HepG2 (cell line): ENCODE results near the gene SMURF1. TPM values are rescaled to one million over a fixed set of nuclear protein-coding genes. Genes with fewer than 3 reads are reported as not detected.

Experiments used
- ATAC-seq: fragments of 200-7000 bp; cut with Tn5 transposase; 3 replicates; pipeline ENCODE4 v1.9.1; 2020; ENCODE audit warnings: mild to moderate bottlenecking, moderate library complexity
- BruUV-seq: library from RNA; stranded (reverse); fragments of 400-500 nt; replicated peaks from 2 replicates; lab custom pipeline; 2021; lab: Mats Ljungman, UMichigan
- CTCF ChIA-PET: fragments of 300-600 bp; formaldehyde crosslinking; extraction: SDS; loops from one replicate; lab custom pipeline; 2021; ENCODE audit warnings: low total read pairs, inconsistent platforms, low intra/inter-chr PET ratio; lab: Yijun Ruan, JAX
- POLR2A ChIA-PET: fragments of 350-600 bp; sonication (Branson Sonifier 250); formaldehyde crosslinking; loops from one replicate; lab custom pipeline; 2020; ENCODE audit warnings: antibody characterized with exemption, inconsistent platforms; lab: Yijun Ruan, JAX
- DNase-seq: peaks from one replicate; pipeline ENCODE4 v3.0.0-alpha.2; 2015; ENCODE audit warnings: low spot score
- FAIRE-seq: peaks from 3 replicates; lab custom pipeline; 2011; peaks lifted over from hg19 to GRCh38; lab: Jason Lieb, UNC
- H2AFZ ChIP-seq: one replicate; pipeline ENCODE4 v1.6.1; 2011; ENCODE audit warnings: low read length, inconsistent platforms
- H3K27ac ChIP-seq: fragments of 300-600 bp; 3 replicates; pipeline ENCODE4 v1.8.0; 2011; ENCODE audit warnings: mixed run types, mild to moderate bottlenecking, mixed read lengths, low read length, inconsistent platforms; ENCODE audit not compliant: insufficient read depth; ENCODE audit errors: extremely low read length
- H3K27me3 ChIP-seq, 2 experiments: fragments of 200-600 bp in 1 of 2; 2 replicates in 1 of 2; 3 replicates in 1 of 2; pipeline versions ENCODE4 v1.6.0 to v1.8.0; 2011; ENCODE audit warnings: low read length in 2 of 2, mild to moderate bottlenecking in 2 of 2, moderate library complexity in 2 of 2, inconsistent platforms in 1 of 2; ENCODE audit not compliant: insufficient read depth in 2 of 2, control insufficient read depth in 1 of 2
- H3K36me3 ChIP-seq, 2 experiments: fragments of 200-600 bp in 1 of 2; replicated peaks in 1 of 2; 2 replicates in 1 of 2; 3 replicates in 1 of 2; pipeline versions ENCODE4 v1.5.1 to v1.8.0; 2011; ENCODE audit warnings: low read length in 2 of 2, inconsistent platforms in 1 of 2; ENCODE audit not compliant: insufficient read depth in 2 of 2, control insufficient read depth in 1 of 2
- H3K4me1 ChIP-seq: 2 replicates; pipeline ENCODE4 v1.5.1; 2012; ENCODE audit warnings: low read length, inconsistent platforms; ENCODE audit not compliant: insufficient read depth
- H3K4me2 ChIP-seq: 2 replicates; pipeline ENCODE4 v1.6.0; 2011; ENCODE audit warnings: low read depth, low read length, inconsistent platforms
- H3K4me3 ChIP-seq, 3 experiments: fragments of 200-600 bp in 1 of 3; sonication (generic), shearing (Covaris generic) in 1 of 3; replicated peaks in 1 of 3; 2 replicates each; pipeline ENCODE4 v1.5.1; 2011 to 2016; ENCODE audit warnings: low read length in 3 of 3, inconsistent platforms in 2 of 3, low read depth in 2 of 3, mild to moderate bottlenecking in 2 of 3, control low read depth in 1 of 3, mixed read lengths in 1 of 3; ENCODE audit not compliant: insufficient read depth in 1 of 3
- H3K79me2 ChIP-seq: one replicate; pipeline ENCODE4 v1.6.1; 2011; ENCODE audit warnings: low read length, inconsistent platforms; ENCODE audit not compliant: insufficient read depth
- H3K9ac ChIP-seq: 2 replicates; pipeline ENCODE4 v1.6.0; 2011; ENCODE audit warnings: mild to moderate bottlenecking, low read depth, low read length, inconsistent platforms; ENCODE audit not compliant: insufficient read depth
- H3K9me3 ChIP-seq: 2 replicates; pipeline ENCODE4 v1.5.1; 2012; ENCODE audit warnings: mild to moderate bottlenecking, low read length
- H4K20me1 ChIP-seq: 2 replicates; pipeline ENCODE4 v1.6.0; 2011; ENCODE audit warnings: inconsistent platforms, mild to moderate bottlenecking, low read length, moderate library complexity; ENCODE audit not compliant: insufficient read depth
- CERS6 ChIP-seq: sonication (generic); formaldehyde crosslinking; IDR thresholded peaks from 2 replicates; pipeline ENCODE4 v1.5.0; 2020; ENCODE audit warnings: missing genetic modification reagents
- DRAP1 ChIP-seq: IDR thresholded peaks from 2 replicates; pipeline ENCODE4 v1.6.1; 2016; ENCODE audit warnings: missing genetic modification reagents, missing compliant biosample characterization
- DZIP1 ChIP-seq: sonication (generic); formaldehyde crosslinking; IDR thresholded peaks from 2 replicates; pipeline ENCODE4 v1.5.0; 2020; ENCODE audit warnings: mild to moderate bottlenecking, missing genetic modification reagents
- KAT8 ChIP-seq: IDR thresholded peaks from 2 replicates; pipeline ENCODE4 v1.6.1; 2016; ENCODE audit warnings: missing genetic modification reagents, missing compliant biosample characterization
- POLR2AphosphoS5 ChIP-seq: IDR thresholded peaks from 2 replicates; pipeline ENCODE4 v1.6.1; 2012; ENCODE audit warnings: low read depth, low read length
- RELA ChIP-seq: sonication (generic); formaldehyde crosslinking; IDR thresholded peaks from 2 replicates; pipeline ENCODE4 v1.4.0; 2020; ENCODE audit warnings: missing genetic modification reagents
- SAFB2 ChIP-seq: sonication (generic); formaldehyde crosslinking; IDR thresholded peaks from 2 replicates; pipeline ENCODE4 v1.5.1; 2020; ENCODE audit warnings: missing genetic modification reagents, low read depth, mild to moderate bottlenecking, borderline replicate concordance
- ZBTB2 ChIP-seq: sonication (generic); formaldehyde crosslinking; IDR thresholded peaks from 2 replicates; pipeline ENCODE4 v1.8.0; 2022; ENCODE audit warnings: low read depth, missing genetic modification reagents
- ZNF468 ChIP-seq: sonication (generic); formaldehyde crosslinking; IDR thresholded peaks from 2 replicates; pipeline ENCODE4 v1.8.0; 2022; ENCODE audit warnings: mild to moderate bottlenecking, moderate library complexity, missing genetic modification reagents
- ZNF883 ChIP-seq: sonication (generic); formaldehyde crosslinking; IDR thresholded peaks from 2 replicates; pipeline ENCODE4 v1.5.1; 2020; ENCODE audit warnings: mild to moderate bottlenecking, missing genetic modification reagents; ENCODE audit errors: not compliant biosample characterization
- ZSCAN25 ChIP-seq: sonication (generic); formaldehyde crosslinking; IDR thresholded peaks from 2 replicates; pipeline ENCODE4 v1.8.0; 2022; ENCODE audit warnings: mild to moderate bottlenecking, missing genetic modification reagents
- WGBS: methylation state at CpG from one replicate; pipeline ENCODE4 v1.1.6; 2017; ENCODE audit warnings: low lambda C conversion rate; 5-methylcytosine and 5-hydroxymethylcytosine counted together
- in situ Hi-C: cut with HindIII; loops from 2 replicates; pipeline ENCODE4 v1.10.0; 2017; ENCODE audit warnings: low pct_unique_long_range_greater_than_20kb; ENCODE audit not compliant: extremely low pct_ligation_motif_present
- intact Hi-C: fragments of 100-400 bp; cut with micrococcal nuclease; formaldehyde crosslinking; loops from one replicate; pipeline ENCODE4 v1.10.0; 2022; ENCODE audit not compliant: unreplicated experiment
- polyA plus RNA-seq, 8 experiments: library from polyadenylated mRNA; depleted of rRNA in 3 of 8; stranded (reverse) in 7 of 8; unstranded in 1 of 8; fragments of >200 nt; fragmentation: Illumina TruSeq in 4 of 8; extraction: Trizol in 4 of 8; gene quantifications; 2 replicates each; pipeline versions ENCODE4 v1.2.1 to v1.2.3, GENCODE V29; 2011 to 2016; ENCODE audit warnings: low read depth in 4 of 8, missing spikeins in 1 of 8, mixed read lengths in 1 of 8; ENCODE audit not compliant: insufficient read depth in 1 of 8
- total RNA-seq, 5 experiments: library from RNA; depleted of rRNA; stranded (reverse); fragments of >200 nt; fragmentation: Illumina TruSeq; extraction: Trizol; gene quantifications; 2 replicates each; pipeline ENCODE4 v1.2.3, GENCODE V29; 2016; ENCODE audit warnings: low read depth in 1 of 5

The SMURF1 gene
- total and polyA plus RNA-seq, 2 of the 13 experiments (the other 11 are each of a cell fraction or from before 2014, with no cell fraction given): 8.3 to 11.1 TPM

DNA sequence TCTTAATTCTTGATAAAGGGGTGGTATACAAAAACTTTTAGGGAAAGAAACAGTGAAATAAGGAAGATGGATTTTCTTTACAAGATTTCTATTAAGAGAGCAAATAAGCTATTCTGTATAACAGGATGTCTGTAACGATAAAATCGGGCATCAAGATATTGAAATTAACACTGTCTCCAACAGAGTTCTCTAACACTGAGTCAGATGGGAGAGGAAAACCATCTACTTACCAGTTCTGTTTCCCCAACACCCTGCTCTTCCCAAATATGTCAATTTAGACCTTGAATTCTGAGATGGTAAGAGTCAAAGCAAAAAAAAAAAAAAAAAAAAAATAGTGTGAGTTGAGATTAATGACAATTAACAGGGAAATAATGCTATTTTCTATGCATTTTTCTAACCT is 23.0 kb downstream of the SMURF1 start:
- Histone ChIP-seq H3K27me3 (no peaks in the 10 kb centered on the region), H3K79me2 (peaks cover 54% of the 10 kb centered on the region), H3K9ac (no peak overlapping the region), H3K27ac (no peak overlapping the region), H3K9me3 (no peaks in the 10 kb centered on the region), H3K4me2 (no peak overlapping the region), H3K4me1 (peaks cover 32% of the 10 kb centered on the region), H3K4me3 (no peak overlapping the region), H4K20me1 (0 out of 2 replicates have a peak, but pooled peaks cover 3% of the 10 kb centered on the region), H2AFZ (no peak overlapping the region), H3K36me3 (no peaks in the 10 kb centered on the region; a peak in 1 of 5 replicates)
- FAIRE-seq: no peak
- no TSS peak for BruUV-seq
- 95% methylated on average over 2 of the region's 2 CpGs for WGBS
- in situ Hi-C loops (no loop called here), intact Hi-C loops (no loop called here)
- no peak for TF ChIP-seq KAT8 (CRISPR knock-in tag)
- no peak for TF ChIP-seq ZNF883 (CRISPR knock-in tag)
- TF ChIP-seq ZSCAN25 (CRISPR knock-in tag): no peak
- DNase-seq: no peak
- ATAC-seq: no peak
- POLR2A ChIA-PET: no interaction called here
- CTCF ChIA-PET: no interaction called here

DNA sequence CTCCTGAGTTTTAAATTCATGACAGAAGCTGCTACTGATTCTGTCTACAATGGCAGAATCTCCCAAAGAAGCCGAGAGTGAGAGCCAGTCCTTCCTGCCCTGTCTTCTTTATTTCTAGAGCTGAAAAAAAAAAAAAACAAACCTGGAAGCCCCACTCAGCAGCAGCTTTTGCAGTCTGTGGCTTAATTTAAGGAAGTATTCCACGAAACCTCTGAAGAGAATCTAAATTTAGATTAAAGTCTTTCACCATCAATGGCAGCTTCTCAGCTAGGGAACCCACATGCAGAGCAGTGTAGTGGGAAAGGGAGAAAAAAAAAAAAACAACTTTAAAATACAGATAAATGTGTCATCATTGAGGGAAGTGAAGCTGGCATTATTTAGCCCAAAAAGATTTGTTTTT is 23.4 kb downstream of the SMURF1 start:
- in situ Hi-C loops (no loop called here), intact Hi-C loops (no loop called here)
- Histone ChIP-seq H3K9me3 (no peaks in the 10 kb centered on the region), H3K36me3 (no peaks in the 10 kb centered on the region; a peak in 1 of 5 replicates), H3K4me2 (no peak overlapping the region), H3K9ac (no peak overlapping the region), H2AFZ (no peak overlapping the region), H3K27me3 (no peaks in the 10 kb centered on the region), H4K20me1 (0 out of 2 replicates have a peak, but pooled peaks cover 3% of the 10 kb centered on the region), H3K79me2 (peaks cover 54% of the 10 kb centered on the region), H3K4me1 (peaks cover 28% of the 10 kb centered on the region), H3K4me3 (no peak overlapping the region), H3K27ac (no peak overlapping the region)
- ChIA-PET POLR2A (no interaction called here), CTCF (no interaction called here)
- no peak for ATAC-seq
- WGBS: 98% methylated on average over 2 of the region's 2 CpGs
- no peak for DNase-seq
- no TSS peak for BruUV-seq
- FAIRE-seq: no peak
- TF ChIP-seq CERS6 (CRISPR knock-in tag) (no peak), ZBTB2 (CRISPR knock-in tag) (no peak), DZIP1 (CRISPR knock-in tag) (no peak), POLR2AphosphoS5 (no peak), DRAP1 (CRISPR knock-in tag) (no peak), SAFB2 (CRISPR knock-in tag) (no peak), RELA (CRISPR knock-in tag) (no peak), ZNF468 (CRISPR knock-in tag) (no peak)
